A673 (cell line): ENCODE results near the gene ANKRD53.

ENCODE experiments used
- EZH2 ChIP-seq: fragments of 200-600 bp; sonication (generic); IDR thresholded peaks from 2 replicates; pipeline ENCODE4 v1.6.1; 2017; ENCODE audit warnings: borderline replicate concordance, low read depth, mild to moderate bottlenecking, mixed read lengths, antibody characterized with exemption, low read length; ENCODE audit not compliant: poor library complexity, severe bottlenecking
- TF ChIP-seq, protein P1 (sequence below): fragments of 300-800, 200-600 bp; sonication (generic); conservative IDR thresholded peaks from 2 replicates; pipeline ENCODE4 v1.5.1; 2017; ENCODE audit warnings: low read depth, mild to moderate bottlenecking, antibody characterized with exemption, low read length, moderate library complexity, mixed read lengths

DNA sequence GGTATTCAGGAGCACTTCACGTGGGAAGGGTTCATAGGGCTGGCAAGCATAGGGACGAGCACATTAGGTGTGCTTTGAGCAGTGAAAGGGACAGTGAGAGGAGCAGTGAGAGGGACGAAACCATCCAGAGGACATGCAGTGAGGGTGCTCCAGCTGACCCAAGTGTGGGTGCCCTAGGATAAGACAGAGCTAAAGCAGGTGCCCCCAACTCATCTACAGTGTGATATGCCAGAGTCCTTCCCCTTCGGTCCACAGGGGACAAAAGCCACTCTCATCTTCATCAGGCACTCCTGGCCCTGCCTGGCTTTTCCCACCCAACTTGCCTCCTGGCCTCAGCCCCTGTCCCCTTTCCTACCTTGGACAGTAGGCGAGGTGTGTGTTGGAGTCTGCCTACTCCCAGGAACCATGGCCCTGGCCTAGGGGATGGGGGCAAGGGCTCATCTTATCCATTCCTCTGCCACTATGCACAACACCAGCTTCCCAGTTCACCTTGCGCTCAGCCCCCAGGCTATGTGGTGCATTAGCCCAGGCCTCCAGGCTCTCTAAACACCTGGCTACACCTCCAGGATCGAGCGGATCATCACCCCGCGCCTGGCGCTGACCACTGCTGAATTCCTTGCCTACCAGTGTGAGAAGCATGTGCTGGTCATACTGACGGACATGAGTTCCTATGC is 16.1 kb upstream of the ANKRD53 start:
- TF ChIP-seq, protein P1, sequence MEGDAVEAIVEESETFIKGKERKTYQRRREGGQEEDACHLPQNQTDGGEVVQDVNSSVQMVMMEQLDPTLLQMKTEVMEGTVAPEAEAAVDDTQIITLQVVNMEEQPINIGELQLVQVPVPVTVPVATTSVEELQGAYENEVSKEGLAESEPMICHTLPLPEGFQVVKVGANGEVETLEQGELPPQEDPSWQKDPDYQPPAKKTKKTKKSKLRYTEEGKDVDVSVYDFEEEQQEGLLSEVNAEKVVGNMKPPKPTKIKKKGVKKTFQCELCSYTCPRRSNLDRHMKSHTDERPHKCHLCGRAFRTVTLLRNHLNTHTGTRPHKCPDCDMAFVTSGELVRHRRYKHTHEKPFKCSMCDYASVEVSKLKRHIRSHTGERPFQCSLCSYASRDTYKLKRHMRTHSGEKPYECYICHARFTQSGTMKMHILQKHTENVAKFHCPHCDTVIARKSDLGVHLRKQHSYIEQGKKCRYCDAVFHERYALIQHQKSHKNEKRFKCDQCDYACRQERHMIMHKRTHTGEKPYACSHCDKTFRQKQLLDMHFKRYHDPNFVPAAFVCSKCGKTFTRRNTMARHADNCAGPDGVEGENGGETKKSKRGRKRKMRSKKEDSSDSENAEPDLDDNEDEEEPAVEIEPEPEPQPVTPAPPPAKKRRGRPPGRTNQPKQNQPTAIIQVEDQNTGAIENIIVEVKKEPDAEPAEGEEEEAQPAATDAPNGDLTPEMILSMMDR = no peak
- TF ChIP-seq EZH2 = no peak
